CD14-positive monocyte (primary cell): ENCODE results near the gene PRR18. TPM values are rescaled to one million over a fixed set of nuclear protein-coding genes. Genes with fewer than 3 reads are reported as not detected.
A peak's percentile ranks its signal among the peaks of the same experiment; 100 is the strongest.
"Not testable (repeated sequence)": the region's sequence is repeated elsewhere in the genome, so short reads cannot be mapped to it uniquely, and the experiment has no call there.

Experiments used
- DNase-seq, 3 donors: peaks; one replicate each; pipeline ENCODE4 v3.0.0-alpha.2; 2011 to 2022
- H2AFZ ChIP-seq: 2 replicates; pipeline ENCODE4 v1.6.0; 2012; ENCODE audit warnings: mild to moderate bottlenecking, low read depth, low read length, inconsistent platforms; ENCODE audit not compliant: insufficient read depth, poor library complexity, severe bottlenecking
- H3K27ac ChIP-seq, 2 donors: 1 replicate in 1 of 2; 2 replicates in 1 of 2; pipeline ENCODE4 v1.5.1; 2012 to 2013; ENCODE audit warnings: low read length in 2 of 2, control low read depth in 1 of 2, inconsistent platforms in 1 of 2, low read depth in 1 of 2, mild to moderate bottlenecking in 1 of 2
- H3K27me3 ChIP-seq, 2 donors: one replicate each; pipeline versions ENCODE4 v1.6.0 to v1.6.1; 2011 to 2013; ENCODE audit warnings: low read length in 2 of 2; ENCODE audit not compliant: control insufficient read depth in 2 of 2, insufficient read depth in 2 of 2
- H3K36me3 ChIP-seq, 2 donors: replicated peaks in 1 of 2; 1 replicate in 1 of 2; 2 replicates in 1 of 2; pipeline versions ENCODE4 v1.5.1 to v1.6.1; 2012 to 2013; ENCODE audit warnings: low read length in 2 of 2, control low read depth in 1 of 2, inconsistent platforms in 1 of 2, mild to moderate bottlenecking in 1 of 2; ENCODE audit not compliant: insufficient read depth in 2 of 2, control insufficient read depth in 1 of 2
- H3K4me1 ChIP-seq, 2 donors: 1 replicate in 1 of 2; 2 replicates in 1 of 2; pipeline versions ENCODE4 v1.5.1 to v1.6.1; 2012 to 2013; ENCODE audit warnings: low read length in 2 of 2, control low read depth in 1 of 2, inconsistent platforms in 1 of 2, mild to moderate bottlenecking in 1 of 2, moderate library complexity in 1 of 2; ENCODE audit not compliant: insufficient read depth in 2 of 2, control insufficient read depth in 1 of 2
- H3K4me2 ChIP-seq: replicated peaks from 2 replicates; pipeline ENCODE3; 2012; ENCODE audit warnings: low read length, moderate library complexity, mild to moderate bottlenecking; ENCODE audit not compliant: poor library complexity, severe bottlenecking; ENCODE audit errors: extremely low read depth
- H3K4me3 ChIP-seq, 3 experiments: fragments of 200-600 bp in 1 of 3; sonication (generic) in 1 of 3; replicated peaks in 1 of 3; 1 replicate in 2 of 3; 2 replicates in 1 of 3; pipeline ENCODE4 v1.5.1; 2011 to 2013; ENCODE audit warnings: low read length in 3 of 3, mild to moderate bottlenecking in 3 of 3, control low read depth in 2 of 3, low read depth in 2 of 3, inconsistent platforms in 1 of 3, moderate library complexity in 1 of 3
- H3K79me2 ChIP-seq: 2 replicates; pipeline ENCODE4 v1.6.0; 2012; ENCODE audit warnings: mild to moderate bottlenecking, control low read depth, inconsistent platforms, low read length, moderate library complexity; ENCODE audit not compliant: insufficient read depth
- H3K9ac ChIP-seq: 2 replicates; pipeline ENCODE4 v1.6.0; 2017; ENCODE audit warnings: low read length, mild to moderate bottlenecking; ENCODE audit not compliant: insufficient read depth, poor library complexity, severe bottlenecking
- H3K9me3 ChIP-seq, 2 donors: replicated peaks in 1 of 2; 1 replicate in 1 of 2; 2 replicates in 1 of 2; pipeline versions ENCODE4 v1.5.1 to v1.6.1; 2012 to 2013; ENCODE audit warnings: low read length in 2 of 2, control low read depth in 1 of 2; ENCODE audit not compliant: control insufficient read depth in 1 of 2, insufficient read depth in 1 of 2
- H4K20me1 ChIP-seq: 2 replicates; pipeline ENCODE4 v1.6.0; 2012; ENCODE audit warnings: mild to moderate bottlenecking, low read length, control low read depth, moderate library complexity; ENCODE audit not compliant: insufficient read depth
- H3K27ac Mint-ChIP-seq, 7 donors: one replicate each; pipeline ENCODE4 v1.8.0; 2020; ENCODE audit warnings: mild to moderate bottlenecking in 7 of 7, mixed read lengths in 7 of 7, moderate library complexity in 6 of 7, inconsistent platforms in 2 of 7
- H3K27me3 Mint-ChIP-seq, 3 donors: one replicate each; pipeline ENCODE4 v1.8.0; 2021 to 2022; ENCODE audit warnings: low read depth in 3 of 3, mild to moderate bottlenecking in 3 of 3, mixed read lengths in 3 of 3, moderate library complexity in 3 of 3, inconsistent platforms in 1 of 3
- H3K36me3 Mint-ChIP-seq, 2 donors: one replicate each; pipeline ENCODE4 v1.8.0; 2020; ENCODE audit warnings: mixed read lengths in 2 of 2, inconsistent platforms in 1 of 2, mild to moderate bottlenecking in 1 of 2
- H3K4me1 Mint-ChIP-seq: one replicate; pipeline ENCODE4 v1.8.0; 2020; ENCODE audit warnings: mild to moderate bottlenecking, mixed read lengths
- H3K4me3 Mint-ChIP-seq, 2 donors: one replicate each; pipeline ENCODE4 v1.8.0; 2020; ENCODE audit warnings: mild to moderate bottlenecking in 2 of 2, mixed read lengths in 2 of 2, moderate library complexity in 1 of 2
- H3K9me3 Mint-ChIP-seq, 7 donors: one replicate each; pipeline ENCODE4 v1.8.0; 2020 to 2022; ENCODE audit warnings: mixed read lengths in 7 of 7, mild to moderate bottlenecking in 6 of 7, moderate library complexity in 6 of 7, inconsistent platforms in 2 of 7
- WGBS: methylation state at CpG from one replicate; pipeline ENCODE4 v1.1.5; 2013; ENCODE audit warnings: missing lambda C conversion rate; ENCODE audit not compliant: insufficient coverage; 5-methylcytosine and 5-hydroxymethylcytosine counted together
- intact Hi-C, 2 donors: fragments of 100-400 bp; cut with micrococcal nuclease; formaldehyde crosslinking; loops; one replicate each; pipeline versions ENCODE4 v1.15.0 to v1.15.1; 2023
- polyA plus RNA-seq, 3 donors: library from polyadenylated mRNA; depleted of rRNA in 1 of 3; unstranded in 2 of 3; stranded (reverse) in 1 of 3; fragments of 300-500 nt in 2 of 3; fragments of >200 nt in 1 of 3; fragmentation: Illumina TruSeq in 2 of 3; gene quantifications; 1 replicate in 2 of 3; 2 replicates in 1 of 3; pipeline ENCODE4 v1.2.3, GENCODE V29; 2012 to 2021
- TF ChIP-seq, protein P1 (sequence below): fragments of 200-600 bp; IDR thresholded peaks from one replicate; pipeline ENCODE4 v1.8.0; 2022; ENCODE audit warnings: antibody characterized with exemption, mild to moderate bottlenecking

Gene PRR18
- polyA plus RNA-seq, 3 donors = not detected

DNA sequence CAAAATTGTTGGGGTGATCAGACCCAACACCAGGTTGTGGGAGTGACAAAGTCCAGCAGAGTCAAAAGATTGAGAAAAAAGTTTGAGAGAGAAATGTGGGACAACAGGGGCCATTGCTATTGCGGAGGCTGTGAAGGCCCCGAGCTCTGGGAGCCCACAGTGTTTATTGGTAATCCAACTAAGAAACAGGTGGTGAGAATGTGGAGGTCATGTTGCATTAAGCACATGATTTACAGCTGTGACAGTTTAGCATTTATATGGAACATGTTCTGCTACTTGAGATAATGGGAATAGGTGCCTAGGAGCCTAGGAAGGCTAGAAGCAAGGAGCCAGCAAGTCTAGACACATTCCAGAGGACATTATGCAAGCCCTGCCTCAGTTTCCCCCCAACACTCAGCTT lies 36.7 kb upstream of the PRR18 start:
- Mint-ChIP-seq H3K27ac (peak overlapping the region in 1 of 7 donors; percentile 2), H3K4me1 (peaks cover 29% of the 10 kb centered on the region)
- not testable (repeated sequence) for H3K4me3 Mint-ChIP-seq, H3K9me3 ChIP-seq, H3K4me2 ChIP-seq, H3K36me3 ChIP-seq, H3K27ac ChIP-seq, H3K9me3 Mint-ChIP-seq, H3K27me3 Mint-ChIP-seq, H3K36me3 Mint-ChIP-seq, H3K4me3 ChIP-seq, H2AFZ ChIP-seq, H3K9ac ChIP-seq, DNase-seq, H3K27me3 ChIP-seq
- peaks cover 30% of the 10 kb centered on the region for H3K79me2 ChIP-seq
- H3K4me1 ChIP-seq = peaks cover 44 to 45% of the 10 kb centered on the region in 2 donors
- WGBS = 100% methylated on average over 2 of the region's 2 CpGs
- intact Hi-C loops = loop anchor here (5.0 kb wide), 3 partner anchors 83 to 747 kb away; partner anchors contain the start of gene RPS6KA2 (in 1 of the 2)
- H4K20me1 ChIP-seq = peaks cover 14% of the 10 kb centered on the region

DNA sequence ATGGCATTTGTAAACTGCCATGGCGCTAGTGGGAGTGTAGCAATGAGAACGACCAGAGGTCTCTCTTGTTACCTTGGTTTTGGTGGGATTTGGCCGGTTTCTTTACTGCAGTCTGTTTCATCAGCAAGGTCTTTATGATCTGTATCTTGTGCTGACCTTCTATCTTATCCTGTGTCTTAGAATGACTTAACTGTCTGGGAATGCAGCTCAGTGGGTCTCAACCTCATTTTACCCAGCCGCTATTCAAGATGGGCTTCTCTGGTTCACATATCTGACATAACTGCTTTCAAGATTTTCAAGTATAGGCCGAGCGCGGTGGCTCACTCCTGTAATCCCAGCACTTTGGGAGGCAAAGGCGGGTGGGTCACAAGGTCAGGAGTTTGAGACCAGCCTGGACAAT lies 36.0 kb upstream of the PRR18 start:
- H3K4me3 ChIP-seq = no peak overlapping the region
- no peak overlapping the region for H3K27ac ChIP-seq
- H3K4me1 ChIP-seq = peaks cover 44 to 45% of the 10 kb centered on the region in 2 donors
- peaks cover 0 to 2% of the 10 kb centered on the region in 2 donors for H3K36me3 Mint-ChIP-seq
- H3K4me1 Mint-ChIP-seq = peaks cover 29% of the 10 kb centered on the region
- WGBS = 98% methylated on average over 7 of the region's 8 CpGs
- H3K4me2 ChIP-seq = no peak overlapping the region
- H4K20me1 ChIP-seq = peaks cover 21% of the 10 kb centered on the region
- H3K27ac Mint-ChIP-seq = peak overlapping the region in 1 of 7 donors; percentile 36
- no peak overlapping the region for H2AFZ ChIP-seq
- peaks cover 37% of the 10 kb centered on the region for H3K79me2 ChIP-seq
- H3K9me3 ChIP-seq = no peaks in the 10 kb centered on the region
- H3K27me3 ChIP-seq = no peaks in the 10 kb centered on the region
- peaks cover 0 to 1% (median 0%) of the 10 kb centered on the region in 3 donors for H3K27me3 Mint-ChIP-seq
- H3K9ac ChIP-seq = no peak overlapping the region
- TF ChIP-seq, protein P1, sequence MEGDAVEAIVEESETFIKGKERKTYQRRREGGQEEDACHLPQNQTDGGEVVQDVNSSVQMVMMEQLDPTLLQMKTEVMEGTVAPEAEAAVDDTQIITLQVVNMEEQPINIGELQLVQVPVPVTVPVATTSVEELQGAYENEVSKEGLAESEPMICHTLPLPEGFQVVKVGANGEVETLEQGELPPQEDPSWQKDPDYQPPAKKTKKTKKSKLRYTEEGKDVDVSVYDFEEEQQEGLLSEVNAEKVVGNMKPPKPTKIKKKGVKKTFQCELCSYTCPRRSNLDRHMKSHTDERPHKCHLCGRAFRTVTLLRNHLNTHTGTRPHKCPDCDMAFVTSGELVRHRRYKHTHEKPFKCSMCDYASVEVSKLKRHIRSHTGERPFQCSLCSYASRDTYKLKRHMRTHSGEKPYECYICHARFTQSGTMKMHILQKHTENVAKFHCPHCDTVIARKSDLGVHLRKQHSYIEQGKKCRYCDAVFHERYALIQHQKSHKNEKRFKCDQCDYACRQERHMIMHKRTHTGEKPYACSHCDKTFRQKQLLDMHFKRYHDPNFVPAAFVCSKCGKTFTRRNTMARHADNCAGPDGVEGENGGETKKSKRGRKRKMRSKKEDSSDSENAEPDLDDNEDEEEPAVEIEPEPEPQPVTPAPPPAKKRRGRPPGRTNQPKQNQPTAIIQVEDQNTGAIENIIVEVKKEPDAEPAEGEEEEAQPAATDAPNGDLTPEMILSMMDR = no peak
- H3K9me3 Mint-ChIP-seq = no peaks in the 10 kb centered on the region
- DNase-seq = no peak
- H3K4me3 Mint-ChIP-seq = no peak overlapping the region
- intact Hi-C loops = loop anchor here (5.0 kb wide), 3 partner anchors 82 to 748 kb away; partner anchors contain the start of gene RPS6KA2 (in 1 of the 2)
- H3K36me3 ChIP-seq = peaks cover 0 to 2% of the 10 kb centered on the region in 2 donors
